ENCODE data around the gene TASOR2. TPM values are rescaled to one million over a fixed set of nuclear protein-coding genes. Genes with fewer than 3 reads are reported as not detected.

Gene TASOR2
- total RNA-seq, 3 donors from 2014 or later = 93.4 to 115 (median 109) TPM

DNA sequence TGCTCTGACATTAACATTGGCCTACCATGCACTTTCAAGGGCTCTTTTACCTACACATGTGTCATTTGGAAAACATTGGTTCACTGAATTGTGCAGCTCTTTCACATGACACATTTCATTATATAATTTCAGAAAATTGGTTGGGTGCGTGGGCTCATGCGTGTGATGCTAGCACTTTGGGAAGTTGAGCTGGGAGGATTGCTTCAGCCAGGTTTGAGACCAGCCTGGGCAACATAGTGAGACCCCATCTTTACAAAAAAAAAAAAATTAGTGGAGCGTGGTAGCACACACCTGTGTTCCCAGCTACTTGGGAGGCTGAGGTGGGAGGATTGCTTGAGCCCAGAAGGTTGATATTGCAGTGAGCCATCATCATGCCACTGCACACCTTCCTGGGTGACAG lies 3.9 kb downstream of the TASOR2 start:
- H3K9me3 Mint-ChIP-seq = no peaks in the 10 kb centered on the region
- DNase-seq (no peak), ATAC-seq (no peak)
- H3K36me3 Mint-ChIP-seq (ENCODE audit: insufficient read depth) = peaks cover 6% of the 10 kb centered on the region
- no peaks in the 10 kb centered on the region for H3K27me3 Mint-ChIP-seq (ENCODE audit: low read depth)
- H3K4me1 Mint-ChIP-seq (ENCODE audit: low read depth) = peaks cover 63% of the 10 kb centered on the region
- no peak overlapping the region for H3K4me3 Mint-ChIP-seq

DNA sequence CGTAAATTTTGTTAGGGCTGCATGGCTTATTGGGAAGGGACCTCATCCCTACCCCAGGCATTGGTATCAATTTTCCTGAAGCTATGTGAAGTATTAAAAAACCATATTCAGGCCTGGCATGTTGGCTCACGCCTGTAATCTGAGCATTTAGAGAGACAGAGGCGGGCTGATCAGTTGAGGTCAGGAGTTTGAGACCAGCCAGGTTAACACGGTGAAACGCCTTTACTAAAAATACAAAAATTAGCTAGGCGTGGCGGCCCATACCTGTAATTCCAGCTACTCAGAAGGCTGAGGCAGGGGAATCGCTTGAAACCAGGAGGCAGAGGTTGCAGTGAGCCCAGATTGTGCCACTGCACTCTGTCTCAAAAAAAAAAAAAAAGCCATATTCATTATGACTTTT lies 7.1 kb downstream of the TASOR2 start:
- ATAC-seq = no peak
- Mint-ChIP-seq H3K36me3 (ENCODE audit: insufficient read depth) (peaks cover 4% of the 10 kb centered on the region), H3K27me3 (ENCODE audit: low read depth) (no peaks in the 10 kb centered on the region), H3K4me3 (peak overlapping the region; percentile 49), H3K4me1 (ENCODE audit: low read depth) (peaks cover 73% of the 10 kb centered on the region), H3K9me3 (no peaks in the 10 kb centered on the region)
- DNase-seq = no peak

DNA sequence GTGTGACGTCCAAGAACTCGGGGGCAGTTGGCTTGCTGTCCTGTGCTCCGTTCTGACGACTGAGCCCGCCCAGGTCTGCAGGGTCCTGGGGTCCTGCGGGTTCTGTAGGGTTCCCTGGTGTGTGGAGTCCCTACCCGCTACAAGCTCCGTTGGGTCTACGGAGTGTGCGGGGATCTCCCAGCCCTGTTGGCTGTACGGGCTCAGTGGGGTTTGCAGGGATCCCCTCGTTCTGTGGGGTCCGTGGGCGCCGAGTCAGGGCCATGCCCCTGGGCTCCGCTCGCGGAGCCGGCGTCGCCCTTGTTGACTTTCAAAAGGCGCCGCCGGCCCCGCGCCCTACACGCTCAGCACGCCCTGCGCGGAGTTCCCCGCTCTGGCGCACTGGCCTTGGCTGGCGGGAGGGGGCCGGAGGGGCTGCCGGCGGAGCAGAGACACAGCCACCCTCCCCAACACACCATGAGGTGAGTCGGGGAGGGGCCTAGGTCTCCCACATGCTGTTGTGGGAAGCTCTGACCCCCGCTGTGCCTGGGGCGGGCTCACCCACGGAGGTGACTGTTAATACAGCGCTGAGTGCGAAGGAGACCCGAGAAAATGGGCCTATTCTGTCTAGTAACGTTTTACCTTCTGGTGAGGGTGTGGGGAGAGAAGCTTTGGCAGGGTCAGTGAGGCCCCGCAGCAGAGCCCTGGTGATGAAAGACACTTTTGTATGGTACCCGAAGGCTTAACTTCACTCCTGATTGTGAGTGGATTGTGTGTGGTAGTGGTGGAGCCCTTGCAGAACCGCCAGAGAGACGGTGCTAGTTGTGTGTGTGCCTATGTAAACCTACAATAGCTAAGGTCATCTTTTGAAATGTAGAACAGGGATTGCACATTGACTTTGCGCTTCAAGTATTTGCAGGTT lies 8.1 kb downstream of the TASOR2 start:
- no peaks in the 10 kb centered on the region for H3K27me3 Mint-ChIP-seq (ENCODE audit: low read depth)
- H3K4me1 Mint-ChIP-seq (ENCODE audit: low read depth) = peaks cover 73% of the 10 kb centered on the region
- peak overlapping the region; percentile 75 for H3K4me3 Mint-ChIP-seq
- no peaks in the 10 kb centered on the region for H3K9me3 Mint-ChIP-seq
- DNase-seq (peak; percentile 61), ATAC-seq (peak; percentile 91 to 92)
- H3K36me3 Mint-ChIP-seq (ENCODE audit: insufficient read depth) = peaks cover 5% of the 10 kb centered on the region

DNA sequence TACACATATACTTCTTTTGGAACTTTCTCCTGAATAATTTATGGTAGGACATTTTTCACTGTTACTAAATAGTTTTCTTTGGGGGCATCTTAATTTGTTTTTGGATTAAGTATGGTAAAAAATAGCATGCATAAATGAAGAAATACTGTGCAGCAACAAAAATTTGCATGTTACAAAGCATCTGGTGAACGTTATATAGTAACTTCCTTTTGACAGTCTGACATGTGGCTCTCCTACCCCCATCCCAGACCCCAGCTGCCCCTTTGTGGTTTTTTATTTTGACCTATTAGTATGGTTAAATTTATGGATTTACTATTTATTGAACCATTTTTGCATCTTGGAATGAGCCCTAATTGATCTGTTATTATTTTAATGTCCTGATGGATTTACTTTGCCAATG lies 9.9 kb downstream of the TASOR2 start:
- no peaks in the 10 kb centered on the region for H3K9me3 Mint-ChIP-seq
- H3K4me3 Mint-ChIP-seq = no peak overlapping the region
- ATAC-seq (no peak), DNase-seq (no peak)
- no peaks in the 10 kb centered on the region for H3K27me3 Mint-ChIP-seq (ENCODE audit: low read depth)
- peaks cover 5% of the 10 kb centered on the region for H3K36me3 Mint-ChIP-seq (ENCODE audit: insufficient read depth)
- peaks cover 67% of the 10 kb centered on the region for H3K4me1 Mint-ChIP-seq (ENCODE audit: low read depth)

DNA sequence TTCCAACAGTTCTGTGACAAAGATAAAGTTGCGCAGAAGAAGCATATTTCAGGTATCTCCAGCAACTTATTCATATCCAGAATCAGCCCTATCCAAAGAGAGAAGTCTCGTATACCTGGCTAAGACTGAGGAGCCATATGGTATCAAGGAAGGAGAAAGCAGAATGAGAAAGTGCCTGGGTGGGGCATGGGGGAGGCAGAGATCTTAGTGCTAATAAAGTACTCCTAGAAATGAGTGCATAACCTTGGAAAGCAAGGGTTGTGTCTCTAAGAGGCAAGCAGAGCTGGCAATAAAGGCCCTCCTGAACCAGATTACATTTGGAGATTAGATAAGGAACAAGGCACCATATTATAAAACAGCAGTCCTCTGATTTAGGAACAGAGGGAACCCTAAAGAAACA lies 12.7 kb downstream of the TASOR2 start:
- no peaks in the 10 kb centered on the region for H3K9me3 Mint-ChIP-seq
- DNase-seq (no peak), ATAC-seq (no peak)
- no peak overlapping the region for H3K4me3 Mint-ChIP-seq
- peaks cover 52% of the 10 kb centered on the region for H3K4me1 Mint-ChIP-seq (ENCODE audit: low read depth)
- no peaks in the 10 kb centered on the region for H3K27me3 Mint-ChIP-seq (ENCODE audit: low read depth)
- peaks cover 5% of the 10 kb centered on the region for H3K36me3 Mint-ChIP-seq (ENCODE audit: insufficient read depth)

DNA sequence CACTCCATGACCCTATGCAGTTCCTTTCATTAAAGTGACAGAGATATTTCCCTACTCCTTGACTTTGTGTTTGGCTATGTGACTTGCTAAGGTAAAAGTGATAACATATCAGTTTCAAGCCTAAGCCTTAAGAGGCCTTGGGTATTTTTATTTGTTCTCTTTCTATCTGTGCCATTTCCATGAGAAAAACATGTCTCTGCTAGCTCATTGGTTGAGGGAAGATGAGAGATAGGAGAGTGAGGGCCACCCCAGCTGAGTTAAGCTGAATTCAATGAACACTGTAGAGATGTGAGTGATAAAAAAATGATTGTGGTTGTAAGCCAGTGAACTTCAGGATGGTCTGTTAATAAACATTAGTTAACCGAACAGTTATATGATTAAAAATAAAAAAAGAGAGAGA lies 13.4 kb downstream of the TASOR2 start:
- ATAC-seq (no peak), DNase-seq (no peak)
- Mint-ChIP-seq H3K4me3 (no peak overlapping the region), H3K36me3 (ENCODE audit: insufficient read depth) (peaks cover 5% of the 10 kb centered on the region), H3K4me1 (ENCODE audit: low read depth) (peaks cover 53% of the 10 kb centered on the region), H3K27me3 (ENCODE audit: low read depth) (no peaks in the 10 kb centered on the region), H3K9me3 (no peaks in the 10 kb centered on the region)

DNA sequence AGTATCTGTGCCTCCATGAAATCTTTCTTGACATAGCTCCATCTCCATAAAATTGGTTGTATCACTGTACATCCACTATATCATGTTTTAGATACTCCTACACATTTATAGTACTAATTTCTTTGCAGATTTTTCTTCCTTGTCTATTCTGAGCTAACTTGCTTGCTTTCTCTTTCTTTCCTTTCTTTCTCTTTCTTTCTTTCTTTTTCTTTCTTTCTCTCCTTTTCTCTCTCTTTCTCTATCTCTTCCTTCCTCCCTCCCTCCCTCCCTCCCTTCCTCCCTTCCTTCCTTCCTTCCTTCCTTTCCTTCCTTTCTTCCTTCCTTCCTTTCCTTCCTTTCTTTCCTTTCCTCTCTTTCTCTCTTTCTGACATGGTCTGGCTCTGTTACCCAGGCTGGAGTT lies 23.7 kb downstream of the TASOR2 start:
- ATAC-seq (no peak), DNase-seq (no peak)
- H3K9me3 Mint-ChIP-seq = no peaks in the 10 kb centered on the region
- peaks cover 7% of the 10 kb centered on the region for H3K36me3 Mint-ChIP-seq (ENCODE audit: insufficient read depth)
- H3K4me3 Mint-ChIP-seq = no peak overlapping the region
- H3K27me3 Mint-ChIP-seq (ENCODE audit: low read depth) = no peaks in the 10 kb centered on the region
- peaks cover 68% of the 10 kb centered on the region for H3K4me1 Mint-ChIP-seq (ENCODE audit: low read depth)

DNA sequence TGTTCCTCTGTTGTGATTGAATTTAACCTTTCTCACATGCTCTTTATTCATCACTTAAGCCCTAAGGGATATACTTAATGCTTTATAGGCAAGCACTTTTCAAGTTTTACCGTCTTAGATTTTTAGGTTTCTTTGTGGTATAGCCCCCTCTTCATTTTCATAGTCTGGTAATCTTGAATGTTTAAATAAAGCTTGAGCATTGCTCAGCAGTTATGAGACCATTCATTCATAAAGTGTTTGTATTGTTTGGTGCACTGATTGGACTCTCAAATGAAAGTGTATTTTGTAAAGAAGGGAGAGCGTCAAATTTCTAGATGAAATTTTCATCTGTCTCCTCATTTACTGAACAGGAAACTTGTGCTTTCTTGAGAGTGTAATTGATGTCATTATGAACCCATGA lies 25.2 kb downstream of the TASOR2 start:
- Mint-ChIP-seq H3K36me3 (ENCODE audit: insufficient read depth) (peaks cover 12% of the 10 kb centered on the region), H3K4me1 (ENCODE audit: low read depth) (peaks cover 69% of the 10 kb centered on the region), H3K9me3 (no peaks in the 10 kb centered on the region), H3K4me3 (peak overlapping the region; percentile 19), H3K27me3 (ENCODE audit: low read depth) (no peaks in the 10 kb centered on the region)
- ATAC-seq (no peak), DNase-seq (no peak)

DNA sequence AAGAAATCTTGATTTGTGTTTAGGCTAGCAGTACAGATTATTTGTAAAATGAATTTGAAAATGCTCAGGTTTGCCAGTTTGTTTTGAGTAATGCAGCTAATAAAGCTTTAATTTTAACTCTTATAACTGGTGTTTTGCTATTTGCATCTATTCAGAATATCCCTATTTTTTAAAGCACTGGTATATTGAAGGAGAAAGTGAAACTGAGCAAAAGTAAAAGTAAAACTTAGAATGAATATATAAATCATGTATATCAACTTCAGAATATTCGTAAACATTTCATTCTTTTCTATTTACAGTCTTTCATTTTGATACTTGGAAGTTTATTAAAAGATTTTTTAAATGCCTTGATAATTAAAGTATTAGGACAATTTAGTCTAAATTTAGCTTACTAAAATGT lies 26.2 kb downstream of the TASOR2 start:
- no peaks in the 10 kb centered on the region for H3K27me3 Mint-ChIP-seq (ENCODE audit: low read depth)
- peaks cover 13% of the 10 kb centered on the region for H3K36me3 Mint-ChIP-seq (ENCODE audit: insufficient read depth)
- DNase-seq = no peak
- no peaks in the 10 kb centered on the region for H3K9me3 Mint-ChIP-seq
- ATAC-seq = no peak
- peak overlapping the region; percentile 74 for H3K4me3 Mint-ChIP-seq
- peaks cover 66% of the 10 kb centered on the region for H3K4me1 Mint-ChIP-seq (ENCODE audit: low read depth)

DNA sequence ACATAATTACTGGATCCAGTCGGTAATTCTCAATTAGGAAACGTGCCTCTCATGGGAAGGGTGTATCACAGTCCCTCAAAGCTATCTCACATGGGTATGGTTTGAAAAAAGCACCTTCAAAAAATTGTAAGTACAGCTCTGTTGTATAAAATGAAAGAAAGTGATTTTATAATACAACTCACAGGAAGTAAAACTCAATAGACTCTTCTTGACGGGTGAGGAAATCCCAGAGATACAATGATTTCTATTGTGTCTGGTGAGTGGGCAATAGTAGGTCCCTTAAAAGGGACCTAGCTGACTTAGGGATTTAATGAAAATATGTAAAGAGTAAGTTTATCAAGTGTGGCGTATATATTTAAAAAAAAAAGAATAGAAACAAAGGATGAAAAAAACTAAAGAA lies 27.0 kb downstream of the TASOR2 start:
- peaks cover 14% of the 10 kb centered on the region for H3K36me3 Mint-ChIP-seq (ENCODE audit: insufficient read depth)
- no peaks in the 10 kb centered on the region for H3K9me3 Mint-ChIP-seq
- no peak for ATAC-seq
- no peaks in the 10 kb centered on the region for H3K27me3 Mint-ChIP-seq (ENCODE audit: low read depth)
- H3K4me1 Mint-ChIP-seq (ENCODE audit: low read depth) = peaks cover 63% of the 10 kb centered on the region
- DNase-seq = no peak
- H3K4me3 Mint-ChIP-seq = peak overlapping the region; percentile 74

DNA sequence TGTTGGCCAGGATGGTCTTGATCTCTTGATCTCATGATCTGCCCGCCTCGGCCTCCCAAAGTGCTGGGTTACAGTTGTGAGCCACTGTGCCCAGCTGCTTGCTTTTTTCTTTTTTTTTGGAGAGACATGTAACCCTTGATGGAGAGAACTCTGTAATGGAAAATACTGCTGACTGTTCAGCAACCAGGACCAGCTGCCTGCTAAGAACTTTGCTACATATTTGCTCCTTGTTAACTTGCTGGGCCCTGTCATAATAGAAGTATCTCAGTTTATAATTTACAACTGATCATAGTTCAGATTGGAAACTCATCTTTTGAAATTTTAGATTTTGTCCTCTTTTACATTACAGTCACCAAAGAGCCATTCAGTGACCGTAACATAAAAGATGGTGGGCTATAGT lies 34.9 kb downstream of the TASOR2 start:
- Mint-ChIP-seq H3K4me1 (ENCODE audit: low read depth) (peaks cover 26% of the 10 kb centered on the region), H3K4me3 (no peak overlapping the region), H3K36me3 (ENCODE audit: insufficient read depth) (peaks cover 27% of the 10 kb centered on the region), H3K9me3 (no peaks in the 10 kb centered on the region), H3K27me3 (ENCODE audit: low read depth) (no peaks in the 10 kb centered on the region)
- ATAC-seq = no peak
- DNase-seq = no peak

DNA sequence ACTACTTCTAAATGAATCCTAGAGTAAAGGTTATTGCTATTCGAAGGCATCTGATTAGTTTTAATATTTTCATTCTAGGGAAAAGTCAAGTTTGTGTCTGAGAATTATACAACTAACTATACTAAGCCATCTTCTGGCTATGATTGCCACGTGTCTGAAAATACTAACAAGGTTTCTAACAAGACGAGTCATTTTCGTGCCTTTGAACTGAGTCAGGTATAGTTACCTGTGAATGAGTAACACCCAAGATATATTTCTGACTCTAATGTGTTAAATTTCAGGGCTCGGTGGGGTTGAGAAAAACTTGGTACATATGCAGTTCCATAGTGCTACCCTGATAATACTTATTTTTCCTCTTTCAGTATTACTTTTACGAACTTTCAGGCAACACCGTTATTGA lies 35.5 kb downstream of the TASOR2 start:
- Mint-ChIP-seq H3K36me3 (ENCODE audit: insufficient read depth) (peaks cover 24% of the 10 kb centered on the region), H3K27me3 (ENCODE audit: low read depth) (no peaks in the 10 kb centered on the region), H3K4me1 (ENCODE audit: low read depth) (peaks cover 22% of the 10 kb centered on the region), H3K4me3 (no peak overlapping the region), H3K9me3 (no peaks in the 10 kb centered on the region)
- no peak for ATAC-seq
- no peak for DNase-seq

DNA sequence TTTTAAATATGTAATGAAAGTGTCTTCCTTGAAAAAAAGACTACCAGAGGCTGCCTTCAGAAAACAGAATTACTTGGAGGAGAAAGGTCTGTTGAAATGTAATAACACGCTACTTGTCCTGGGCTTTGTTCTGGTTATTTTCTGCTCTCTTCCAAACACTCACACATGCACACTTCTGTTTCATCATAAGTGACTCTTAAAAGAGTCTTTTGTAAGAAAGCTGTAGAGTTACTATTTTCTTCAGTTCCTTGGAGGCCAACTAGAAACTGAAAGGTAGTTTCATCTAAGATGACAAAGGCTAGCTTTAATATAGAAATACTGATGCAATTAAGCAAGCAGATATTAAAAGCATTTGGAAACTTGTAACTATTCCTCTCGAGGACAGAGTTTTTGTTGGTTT lies 39.1 kb downstream of the TASOR2 start:
- ATAC-seq (no peak), DNase-seq (no peak)
- H3K27me3 Mint-ChIP-seq (ENCODE audit: low read depth) = no peaks in the 10 kb centered on the region
- H3K9me3 Mint-ChIP-seq = no peaks in the 10 kb centered on the region
- H3K36me3 Mint-ChIP-seq (ENCODE audit: insufficient read depth) = peaks cover 38% of the 10 kb centered on the region
- no peak overlapping the region for H3K4me3 Mint-ChIP-seq
- peaks cover 10% of the 10 kb centered on the region for H3K4me1 Mint-ChIP-seq (ENCODE audit: low read depth)

DNA sequence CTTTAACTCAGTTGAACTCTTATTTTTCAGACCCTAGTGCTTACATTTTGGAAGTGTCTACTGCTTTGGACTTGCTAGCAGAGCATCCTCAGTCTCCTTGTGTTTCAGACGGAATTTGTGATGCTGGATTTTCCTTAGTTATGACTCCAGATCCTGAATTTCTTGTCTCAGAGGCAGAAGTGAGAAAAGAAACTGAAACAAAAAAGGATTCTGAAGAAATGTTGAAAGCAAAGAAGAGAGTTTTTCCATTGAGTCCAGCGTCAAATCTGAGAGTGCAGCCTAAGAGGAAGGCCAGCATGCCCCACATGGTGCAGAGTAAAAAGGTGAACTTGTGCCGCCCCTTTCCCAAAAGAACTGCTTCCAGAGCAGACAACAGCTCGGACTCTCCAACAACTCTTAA lies 46.1 kb downstream of the TASOR2 start:
- Mint-ChIP-seq H3K27me3 (ENCODE audit: low read depth) (no peaks in the 10 kb centered on the region), H3K4me1 (ENCODE audit: low read depth) (peaks cover 9% of the 10 kb centered on the region), H3K36me3 (ENCODE audit: insufficient read depth) (peaks cover 43% of the 10 kb centered on the region), H3K9me3 (no peaks in the 10 kb centered on the region), H3K4me3 (no peak overlapping the region)
- DNase-seq (no peak), ATAC-seq (no peak)

DNA sequence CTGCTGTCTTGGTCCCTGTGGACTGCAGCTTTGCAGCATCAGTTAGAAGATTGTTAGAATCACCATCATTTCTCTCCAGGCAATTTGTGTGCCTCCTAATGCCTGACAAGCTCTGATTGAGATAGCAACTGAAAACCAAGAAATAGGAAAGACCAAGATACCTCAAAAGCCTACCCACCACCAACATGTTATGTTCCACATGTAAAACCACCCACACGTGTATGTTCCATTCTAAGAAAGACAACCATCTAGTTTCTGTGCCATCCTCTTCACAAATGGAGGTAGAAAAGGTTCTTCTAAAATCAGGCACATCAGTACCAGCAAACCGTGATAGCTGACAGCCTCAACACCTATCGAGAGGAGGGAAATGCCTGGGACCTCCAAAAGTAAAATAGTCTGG lies 46.9 kb downstream of the TASOR2 start:
- no peak for DNase-seq
- Mint-ChIP-seq H3K4me1 (ENCODE audit: low read depth) (peaks cover 9% of the 10 kb centered on the region), H3K4me3 (no peak overlapping the region)

More for the DNA sequence above, 46.9 kb downstream of the TASOR2 start:
- Mint-ChIP-seq H3K9me3 (no peaks in the 10 kb centered on the region), H3K36me3 (ENCODE audit: insufficient read depth) (peaks cover 39% of the 10 kb centered on the region), H3K27me3 (ENCODE audit: low read depth) (no peaks in the 10 kb centered on the region)
- ATAC-seq = peak in 1 of 2 donors; percentile 14

All from activated T-cell treated with anti-CD3 and anti-CD28 coated beads, Interleukin-2, amount 50 U/mL, for 4 hours (primary cell).